Measurements from ENCODE around the gene CH25H.

DNA sequence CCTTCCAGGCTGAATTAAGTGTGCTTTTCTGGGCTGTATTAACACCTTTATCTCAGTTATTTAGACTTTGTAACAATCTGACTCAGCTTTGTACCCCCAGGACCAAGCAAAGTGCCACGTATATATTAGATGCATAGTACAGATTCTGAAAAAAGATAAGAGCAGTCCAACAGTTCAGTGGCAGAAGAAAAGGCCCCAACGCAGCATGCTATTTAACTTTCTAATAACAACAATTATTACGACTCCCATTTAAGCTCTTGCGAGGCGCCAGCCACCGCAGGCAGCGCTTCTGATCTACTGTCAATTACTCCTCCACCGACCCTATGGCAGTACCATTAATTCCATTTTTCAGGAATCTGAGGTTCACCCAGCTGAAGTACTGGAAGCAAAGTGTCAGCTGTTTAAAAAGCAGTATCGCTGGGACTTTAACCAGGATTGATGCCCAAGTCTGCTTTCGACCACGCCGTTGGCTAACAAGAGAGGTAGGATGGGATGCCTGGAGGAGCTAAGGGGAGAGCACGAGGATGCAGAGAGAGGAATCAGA lies 43.8 kb upstream of the CH25H start:
- no peak for TF ChIP-seq BHLHE40 (IDR thresholded peaks at IDR 0.05; ENCODE audit: borderline replicate concordance)
- TF ChIP-seq SP1 (IDR thresholded peaks at IDR 0.05), result no peak
- TF ChIP-seq SUZ12 (IDR thresholded peaks at IDR 0.05), result no peak
- TF ChIP-seq ARNT (IDR thresholded peaks at IDR 0.05), result no peak
- TF ChIP-seq ELF4 (IDR thresholded peaks at IDR 0.05), result no peak
- no peak for TF ChIP-seq FOXK2 (IDR thresholded peaks at IDR 0.05)
- TF ChIP-seq, protein P1, sequence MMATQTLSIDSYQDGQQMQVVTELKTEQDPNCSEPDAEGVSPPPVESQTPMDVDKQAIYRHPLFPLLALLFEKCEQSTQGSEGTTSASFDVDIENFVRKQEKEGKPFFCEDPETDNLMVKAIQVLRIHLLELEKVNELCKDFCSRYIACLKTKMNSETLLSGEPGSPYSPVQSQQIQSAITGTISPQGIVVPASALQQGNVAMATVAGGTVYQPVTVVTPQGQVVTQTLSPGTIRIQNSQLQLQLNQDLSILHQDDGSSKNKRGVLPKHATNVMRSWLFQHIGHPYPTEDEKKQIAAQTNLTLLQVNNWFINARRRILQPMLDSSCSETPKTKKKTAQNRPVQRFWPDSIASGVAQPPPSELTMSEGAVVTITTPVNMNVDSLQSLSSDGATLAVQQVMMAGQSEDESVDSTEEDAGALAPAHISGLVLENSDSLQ (IDR thresholded peaks at IDR 0.05), result no peak
- no peak for TF ChIP-seq FOXM1 (IDR thresholded peaks at IDR 0.05; ENCODE audit: borderline replicate concordance)
